ENCODE data around the gene RBKS. TPM values are rescaled to one million over a fixed set of nuclear protein-coding genes. Genes with fewer than 3 reads are reported as not detected.

The RBKS gene
- total RNA-seq (2016; rRNA removed; fragmentation: Illumina TruSeq; extraction: Trizol) = 7.7 and 11.7 TPM in 2 replicates
- 1.8 and 2.4 TPM in 2 replicates for total RNA-seq (2016; cell fraction: cytosol; rRNA removed; fragmentation: Illumina TruSeq; extraction: Trizol; ENCODE audit: low read depth)
- 8.0 and 11.5 TPM in 2 replicates for total RNA-seq (2016; cell fraction: insoluble cytoplasmic fraction; rRNA removed; fragmentation: Illumina TruSeq; extraction: Trizol)
- total RNA-seq (2016; cell fraction: membrane; rRNA removed; fragmentation: Illumina TruSeq; extraction: Trizol) = 2.9 and 3.2 TPM in 2 replicates
- total RNA-seq (2016; cell fraction: nucleus; rRNA removed; fragmentation: Illumina TruSeq; extraction: Trizol) = 3.7 and 4.5 TPM in 2 replicates
- 7.8 and 8.3 TPM in 2 replicates for polyA plus RNA-seq (2011; rRNA removed)
- polyA plus RNA-seq (2011; cell fraction: cytosol; rRNA removed) = 7.5 and 9.2 TPM in 2 replicates
- polyA plus RNA-seq (2011; cell fraction: nucleus; rRNA removed) = 1.4 and 2.0 TPM in 2 replicates
- polyA plus RNA-seq (2012) = 4.9 and 12.6 TPM in 2 replicates
- 1.8 and 2.2 TPM in 2 replicates for polyA plus RNA-seq (2016; cell fraction: cytosol; fragmentation: Illumina TruSeq; extraction: Trizol; ENCODE audit: low read depth)
- 10.1 and 10.5 TPM in 2 replicates for polyA plus RNA-seq (2016; cell fraction: insoluble cytoplasmic fraction; fragmentation: Illumina TruSeq; extraction: Trizol; ENCODE audit: low read depth)
- polyA plus RNA-seq (2016; cell fraction: membrane; fragmentation: Illumina TruSeq; extraction: Trizol; ENCODE audit: low read depth) = 2.2 and 2.3 TPM in 2 replicates
- polyA plus RNA-seq (2016; cell fraction: nucleus; fragmentation: Illumina TruSeq; extraction: Trizol; ENCODE audit: insufficient read depth, low read depth) = 2.4 and 3.5 TPM in 2 replicates
- polyA minus RNA-seq (2011; rRNA and poly(A)+ RNA removed; ENCODE audit: low replicate concordance) = 1.0 and 4.2 TPM in 2 replicates
- 2.5 and 3.7 TPM in 2 replicates for polyA minus RNA-seq (2011; cell fraction: cytosol; rRNA and poly(A)+ RNA removed)
- 7.6 and 9.3 TPM in 2 replicates for polyA minus RNA-seq (2011; cell fraction: nucleus; rRNA and poly(A)+ RNA removed)
- Bru-seq, nascent RNA = percentile 43 among the genes with signal in this experiment
- percentile 33 among the genes with signal in this experiment for BruChase-seq, experiment 1, labeled RNA remaining after a 6-hour chase
- BruChase-seq, experiment 2, labeled RNA remaining after a 2-hour chase = percentile 36 among the genes with signal in this experiment
- long read RNA-seq, experiment 1, transcript RBKS-201 (8 exons, 1,973 nt) = major isoform, 9 of 16 reads
- long read RNA-seq, experiment 1, partial matches to known transcripts = 2 of 16 reads
- long read RNA-seq, experiment 1, other reads (novel, unspliced or antisense) = 5 of 16 reads
- long read RNA-seq, experiment 2, transcript RBKS-201 (8 exons, 1,973 nt) = major isoform, 9 of 15 reads
- long read RNA-seq, experiment 2, partial matches to known transcripts = 3 of 15 reads
- long read RNA-seq, experiment 2, other reads (novel, unspliced or antisense) = 3 of 15 reads

DNA sequence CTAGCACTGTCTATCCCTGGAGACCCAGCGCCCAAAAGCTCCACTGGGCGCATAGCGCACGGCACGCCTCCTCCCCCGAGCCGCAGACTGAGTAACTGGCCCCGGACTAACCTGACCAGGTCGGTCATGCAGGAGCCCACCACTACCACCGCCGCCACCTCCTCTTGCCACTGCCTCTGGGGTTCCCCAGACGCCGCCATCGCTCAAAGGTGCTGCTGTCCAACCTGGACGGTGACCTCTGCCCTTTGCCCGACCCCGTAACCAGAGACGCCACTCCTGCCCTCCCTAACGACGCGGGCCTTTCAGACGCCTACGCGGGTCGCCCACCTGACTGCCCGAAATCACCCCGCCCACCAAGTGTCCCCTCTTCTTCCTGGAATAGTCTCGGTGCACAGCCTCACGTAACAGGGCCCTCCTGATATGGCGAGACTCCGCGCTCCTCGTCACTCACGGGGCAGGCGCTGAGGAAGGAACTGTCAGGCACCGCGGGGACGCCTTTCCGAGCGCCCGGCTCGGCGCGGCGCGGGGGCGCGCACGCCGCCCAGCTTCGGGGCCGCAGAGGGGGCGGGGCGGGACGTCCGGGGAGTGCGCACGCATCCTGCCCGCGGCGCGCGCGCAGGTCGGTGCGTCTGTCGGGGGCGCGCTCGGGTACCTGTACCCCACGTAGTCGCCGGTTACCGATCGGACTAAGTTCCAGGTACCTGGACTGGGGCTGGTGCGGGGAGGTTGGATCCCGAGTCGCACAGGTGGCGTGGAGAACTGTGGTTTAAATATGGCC is at the start of gene RBKS, which contains the start of gene BABAM2:
RBKS (minus strand) TSS at position 242 of the 778 bp plus-strand sequence; CDS start at position 200, 42 bp downstream.
BABAM2 (plus strand) TSS at position 584 of the 778 bp plus-strand sequence. CDS start 3,828 bp downstream, outside the sequence.
- Histone ChIP-seq H3K9me3 (ENCODE audit: low read length) (no peaks in the 10 kb centered on the region), H3K4me3 (replicated peaks in 1 of 3; ENCODE audit: insufficient read depth in 1 of 3, low read depth in 2 of 3, low read length in 3 of 3) (peak within 1 kb of the TSS; percentile 92 to 93 (median 93)), H2AFZ (ENCODE audit: low read length) (peak within 1 kb of the TSS; percentile 81), H3K9ac (ENCODE audit: insufficient read depth, low read depth, low read length) (peak within 1 kb of the TSS; percentile 87), H3K79me2 (ENCODE audit: insufficient read depth, low read length) (peaks cover 25% of the 10 kb centered on the region), H4K20me1 (ENCODE audit: insufficient read depth, low read length) (no peaks in the 10 kb centered on the region), H3K4me1 (ENCODE audit: insufficient read depth, low read length) (peaks cover 34% of the 10 kb centered on the region), H3K4me2 (ENCODE audit: low read depth, low read length) (peak within 1 kb of the TSS; percentile 85), H3K36me3 (replicated peaks in 1 of 2; ENCODE audit: control insufficient read depth in 1 of 2, insufficient read depth in 2 of 2, low read length in 2 of 2) (peaks cover 0 to 8% of the 10 kb centered on the region in 2 experiments; a peak in 2 of 5 replicates), H3K27me3 (ENCODE audit: control insufficient read depth in 1 of 2, insufficient read depth in 2 of 2, low read length in 2 of 2) (no peaks in the 10 kb centered on the region; a peak in 1 of 5 replicates), H3K27ac (ENCODE audit: extremely low read length, insufficient read depth, low read length) (peak within 1 kb of the TSS; percentile 93)
- in situ Hi-C loops (cut with HindIII; ENCODE audit: extremely low pct_ligation_motif_present, low pct_unique_long_range_greater_than_20kb) (no loop called here), intact Hi-C loops (cut with micrococcal nuclease; ENCODE audit: unreplicated experiment) (loop anchor here (1.0 to 10.0 kb wide), 4 partner anchors 37 to 502 kb away; partner anchors contain the start of gene FOSL2)
- 0% methylated on average over 37 of the region's 79 CpGs for WGBS (ENCODE audit: low lambda C conversion rate)
- no TSS peak for BruUV-seq (replicated peaks)
- DNase-seq (ENCODE audit: low spot score) (peak; percentile 89), FAIRE-seq (peak; percentile 15), ATAC-seq (peak; percentile 89)
- ChIA-PET POLR2A (interaction anchor here (0.6 to 2.7 kb wide), 19 partner anchors 10 to 861 kb away, joined by 3 to 20 read pairs (median 3); partner anchors contain the start of gene PPP1CB), CTCF (ENCODE audit: low intra/inter-chr PET ratio, low total read pairs) (no interaction called here)
- no peak for TF ChIP-seq ZNF720 (CRISPR knock-in tag; IDR thresholded peaks at IDR 0.05)
- TF ChIP-seq, protein P1, sequence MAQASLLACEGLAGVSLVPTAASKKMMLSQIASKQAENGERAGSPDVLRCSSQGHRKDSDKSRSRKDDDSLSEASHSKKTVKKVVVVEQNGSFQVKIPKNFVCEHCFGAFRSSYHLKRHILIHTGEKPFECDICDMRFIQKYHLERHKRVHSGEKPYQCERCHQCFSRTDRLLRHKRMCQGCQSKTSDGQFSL (CRISPR knock-in tag; IDR thresholded peaks at IDR 0.05) = no peak; the same call in 1 of the 2 replicates
- TF ChIP-seq ZNF703 (CRISPR knock-in tag; IDR thresholded peaks at IDR 0.05; ENCODE audit: borderline replicate concordance) = no peak
- TF ChIP-seq MAFG (CRISPR knock-in tag; IDR thresholded peaks at IDR 0.05) = no peak
- TF ChIP-seq SMC3 (IDR thresholded peaks at IDR 0.05; ENCODE audit: low read length) = no peak; the same call in 1 of the 2 replicates
- no peak for TF ChIP-seq ZNF33A (CRISPR knock-in tag; IDR thresholded peaks at IDR 0.05; ENCODE audit: borderline replicate concordance)
- TF ChIP-seq NR2F6 (IDR thresholded peaks at IDR 0.05) = peak; percentile 100
- peak; percentile 100 for TF ChIP-seq NR2F6 (CRISPR knock-in tag; IDR thresholded peaks at IDR 0.05)
- TF ChIP-seq, protein P2, sequence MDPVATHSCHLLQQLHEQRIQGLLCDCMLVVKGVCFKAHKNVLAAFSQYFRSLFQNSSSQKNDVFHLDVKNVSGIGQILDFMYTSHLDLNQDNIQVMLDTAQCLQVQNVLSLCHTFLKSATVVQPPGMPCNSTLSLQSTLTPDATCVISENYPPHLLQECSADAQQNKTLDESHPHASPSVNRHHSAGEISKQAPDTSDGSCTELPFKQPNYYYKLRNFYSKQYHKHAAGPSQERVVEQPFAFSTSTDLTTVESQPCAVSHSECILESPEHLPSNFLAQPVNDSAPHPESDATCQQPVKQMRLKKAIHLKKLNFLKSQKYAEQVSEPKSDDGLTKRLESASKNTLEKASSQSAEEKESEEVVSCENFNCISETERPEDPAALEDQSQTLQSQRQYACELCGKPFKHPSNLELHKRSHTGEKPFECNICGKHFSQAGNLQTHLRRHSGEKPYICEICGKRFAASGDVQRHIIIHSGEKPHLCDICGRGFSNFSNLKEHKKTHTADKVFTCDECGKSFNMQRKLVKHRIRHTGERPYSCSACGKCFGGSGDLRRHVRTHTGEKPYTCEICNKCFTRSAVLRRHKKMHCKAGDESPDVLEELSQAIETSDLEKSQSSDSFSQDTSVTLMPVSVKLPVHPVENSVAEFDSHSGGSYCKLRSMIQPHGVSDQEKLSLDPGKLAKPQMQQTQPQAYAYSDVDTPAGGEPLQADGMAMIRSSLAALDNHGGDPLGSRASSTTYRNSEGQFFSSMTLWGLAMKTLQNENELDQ (CRISPR knock-in tag; IDR thresholded peaks at IDR 0.05; ENCODE audit: borderline replicate concordance) = no peak
- no peak for TF ChIP-seq ZSCAN12 (CRISPR knock-in tag; IDR thresholded peaks at IDR 0.05)
- TF ChIP-seq GTF3A (CRISPR knock-in tag; conservative IDR thresholded peaks at IDR 0.05) = no peak; the same call in 1 of the 2 replicates
- TF ChIP-seq ZNF282 (IDR thresholded peaks at IDR 0.05; ENCODE audit: partially characterized antibody) = no peak
- TF ChIP-seq REXO4 (CRISPR knock-in tag; IDR thresholded peaks at IDR 0.05; ENCODE audit: borderline replicate concordance) = no peak
- TF ChIP-seq ZNF224 (CRISPR knock-in tag; IDR thresholded peaks at IDR 0.05) = no peak
- peak; percentile 97 for TF ChIP-seq ARID2 (CRISPR knock-in tag; IDR thresholded peaks at IDR 0.05; ENCODE audit: borderline replicate concordance)
- TF ChIP-seq NFYB (CRISPR knock-in tag; IDR thresholded peaks at IDR 0.05) = peak; percentile 22; the same call in 1 of the 2 replicates
- TF ChIP-seq ZBTB7A (CRISPR knock-in tag; IDR thresholded peaks at IDR 0.05) = peak; percentile 54; the same call in 1 of the 2 replicates

All from HepG2 (cell line).